ENCODE data around the gene LRIT1.

GRCh38 chr10:84216834-84217233 lies 24.5 kb downstream of the LRIT1 start:
- TF ChIP-seq CTCF (IDR thresholded peaks at IDR 0.05) (no peak), POLR2A (IDR thresholded peaks at IDR 0.05) (no peak)

Measured in ovary (tissue), 3 donors.